CD14-positive monocyte (primary cell): ENCODE data around the gene LOX. TPM values are rescaled to one million over a fixed set of nuclear protein-coding genes. Genes with fewer than 3 reads are reported as not detected.

Source experiments
- DNase-seq, 3 donors: peaks; one replicate each; pipeline ENCODE4 v3.0.0-alpha.2; 2011 to 2022
- H2AFZ ChIP-seq: 2 replicates; pipeline ENCODE4 v1.6.0; 2012; ENCODE audit warnings: mild to moderate bottlenecking, low read depth, low read length, inconsistent platforms; ENCODE audit not compliant: insufficient read depth, poor library complexity, severe bottlenecking
- H3K27ac ChIP-seq, 2 donors: 1 replicate in 1 of 2; 2 replicates in 1 of 2; pipeline ENCODE4 v1.5.1; 2012 to 2013; ENCODE audit warnings: low read length in 2 of 2, control low read depth in 1 of 2, inconsistent platforms in 1 of 2, low read depth in 1 of 2, mild to moderate bottlenecking in 1 of 2
- H3K27me3 ChIP-seq, 2 donors: one replicate each; pipeline versions ENCODE4 v1.6.0 to v1.6.1; 2011 to 2013; ENCODE audit warnings: low read length in 2 of 2; ENCODE audit not compliant: control insufficient read depth in 2 of 2, insufficient read depth in 2 of 2
- H3K36me3 ChIP-seq, 2 donors: replicated peaks in 1 of 2; 1 replicate in 1 of 2; 2 replicates in 1 of 2; pipeline versions ENCODE4 v1.5.1 to v1.6.1; 2012 to 2013; ENCODE audit warnings: low read length in 2 of 2, control low read depth in 1 of 2, inconsistent platforms in 1 of 2, mild to moderate bottlenecking in 1 of 2; ENCODE audit not compliant: insufficient read depth in 2 of 2, control insufficient read depth in 1 of 2
- H3K4me1 ChIP-seq, 2 donors: 1 replicate in 1 of 2; 2 replicates in 1 of 2; pipeline versions ENCODE4 v1.5.1 to v1.6.1; 2012 to 2013; ENCODE audit warnings: low read length in 2 of 2, control low read depth in 1 of 2, inconsistent platforms in 1 of 2, mild to moderate bottlenecking in 1 of 2, moderate library complexity in 1 of 2; ENCODE audit not compliant: insufficient read depth in 2 of 2, control insufficient read depth in 1 of 2
- H3K4me2 ChIP-seq: replicated peaks from 2 replicates; pipeline ENCODE3; 2012; ENCODE audit warnings: low read length, moderate library complexity, mild to moderate bottlenecking; ENCODE audit not compliant: poor library complexity, severe bottlenecking; ENCODE audit errors: extremely low read depth
- H3K4me3 ChIP-seq, 3 experiments: fragments of 200-600 bp in 1 of 3; sonication (generic) in 1 of 3; replicated peaks in 1 of 3; 1 replicate in 2 of 3; 2 replicates in 1 of 3; pipeline ENCODE4 v1.5.1; 2011 to 2013; ENCODE audit warnings: low read length in 3 of 3, mild to moderate bottlenecking in 3 of 3, control low read depth in 2 of 3, low read depth in 2 of 3, inconsistent platforms in 1 of 3, moderate library complexity in 1 of 3
- H3K79me2 ChIP-seq: 2 replicates; pipeline ENCODE4 v1.6.0; 2012; ENCODE audit warnings: mild to moderate bottlenecking, control low read depth, inconsistent platforms, low read length, moderate library complexity; ENCODE audit not compliant: insufficient read depth
- H3K9ac ChIP-seq: 2 replicates; pipeline ENCODE4 v1.6.0; 2017; ENCODE audit warnings: low read length, mild to moderate bottlenecking; ENCODE audit not compliant: insufficient read depth, poor library complexity, severe bottlenecking
- H3K9me3 ChIP-seq, 2 donors: replicated peaks in 1 of 2; 1 replicate in 1 of 2; 2 replicates in 1 of 2; pipeline versions ENCODE4 v1.5.1 to v1.6.1; 2012 to 2013; ENCODE audit warnings: low read length in 2 of 2, control low read depth in 1 of 2; ENCODE audit not compliant: control insufficient read depth in 1 of 2, insufficient read depth in 1 of 2
- H4K20me1 ChIP-seq: 2 replicates; pipeline ENCODE4 v1.6.0; 2012; ENCODE audit warnings: mild to moderate bottlenecking, low read length, control low read depth, moderate library complexity; ENCODE audit not compliant: insufficient read depth
- H3K27ac Mint-ChIP-seq, 7 donors: one replicate each; pipeline ENCODE4 v1.8.0; 2020; ENCODE audit warnings: mild to moderate bottlenecking in 7 of 7, mixed read lengths in 7 of 7, moderate library complexity in 6 of 7, inconsistent platforms in 2 of 7
- H3K27me3 Mint-ChIP-seq, 3 donors: one replicate each; pipeline ENCODE4 v1.8.0; 2021 to 2022; ENCODE audit warnings: low read depth in 3 of 3, mild to moderate bottlenecking in 3 of 3, mixed read lengths in 3 of 3, moderate library complexity in 3 of 3, inconsistent platforms in 1 of 3
- H3K36me3 Mint-ChIP-seq, 2 donors: one replicate each; pipeline ENCODE4 v1.8.0; 2020; ENCODE audit warnings: mixed read lengths in 2 of 2, inconsistent platforms in 1 of 2, mild to moderate bottlenecking in 1 of 2
- H3K4me1 Mint-ChIP-seq: one replicate; pipeline ENCODE4 v1.8.0; 2020; ENCODE audit warnings: mild to moderate bottlenecking, mixed read lengths
- H3K4me3 Mint-ChIP-seq, 2 donors: one replicate each; pipeline ENCODE4 v1.8.0; 2020; ENCODE audit warnings: mild to moderate bottlenecking in 2 of 2, mixed read lengths in 2 of 2, moderate library complexity in 1 of 2
- H3K9me3 Mint-ChIP-seq, 7 donors: one replicate each; pipeline ENCODE4 v1.8.0; 2020 to 2022; ENCODE audit warnings: mixed read lengths in 7 of 7, mild to moderate bottlenecking in 6 of 7, moderate library complexity in 6 of 7, inconsistent platforms in 2 of 7
- CTCF ChIP-seq: fragments of 200-600 bp; IDR thresholded peaks from one replicate; pipeline ENCODE4 v1.8.0; 2022; ENCODE audit warnings: antibody characterized with exemption, mild to moderate bottlenecking
- WGBS: methylation state at CpG from one replicate; pipeline ENCODE4 v1.1.5; 2013; ENCODE audit warnings: missing lambda C conversion rate; ENCODE audit not compliant: insufficient coverage; 5-methylcytosine and 5-hydroxymethylcytosine counted together
- intact Hi-C, 2 donors: fragments of 100-400 bp; cut with micrococcal nuclease; formaldehyde crosslinking; loops; one replicate each; pipeline versions ENCODE4 v1.15.0 to v1.15.1; 2023
- polyA plus RNA-seq, 3 donors: library from polyadenylated mRNA; depleted of rRNA in 1 of 3; unstranded in 2 of 3; stranded (reverse) in 1 of 3; fragments of 300-500 nt in 2 of 3; fragments of >200 nt in 1 of 3; fragmentation: Illumina TruSeq in 2 of 3; gene quantifications; 1 replicate in 2 of 3; 2 replicates in 1 of 3; pipeline ENCODE4 v1.2.3, GENCODE V29; 2012 to 2021

LOX gene
- polyA plus RNA-seq, 3 donors, result not detected

- intact Hi-C loops, result no loop called here
- TF ChIP-seq CTCF, result no peak
- peaks cover 38 to 50% (median 41%) of the 10 kb centered on the region in 3 donors for H3K27me3 Mint-ChIP-seq
- no peak overlapping the region for H3K27ac ChIP-seq
- no peaks in the 10 kb centered on the region for H3K36me3 ChIP-seq
- peaks cover 17 to 23% of the 10 kb centered on the region in 2 donors for H3K4me1 ChIP-seq
- DNase-seq, result no peak
- no peak overlapping the region for H3K9ac ChIP-seq
- no peaks in the 10 kb centered on the region for H3K79me2 ChIP-seq
- no peak overlapping the region for H2AFZ ChIP-seq
- H3K27ac Mint-ChIP-seq, result no peak overlapping the region
- H3K9me3 ChIP-seq, result peaks cover 0 to 12% of the 10 kb centered on the region in 2 donors
- no peak overlapping the region for H3K4me3 ChIP-seq
- H3K36me3 Mint-ChIP-seq, result peaks cover 3 to 6% of the 10 kb centered on the region in 2 donors
- no peaks in the 10 kb centered on the region for H4K20me1 ChIP-seq
- peak overlapping the region in 1 of 2 donors; percentile 26 for H3K4me3 Mint-ChIP-seq
- H3K4me2 ChIP-seq, result no peak overlapping the region
- H3K4me1 Mint-ChIP-seq, result peaks cover 20% of the 10 kb centered on the region
- H3K27me3 ChIP-seq, result peaks cover 38 to 39% of the 10 kb centered on the region in 2 donors
- no CpG with 5 or more reads among the region's 2 CpGs for WGBS
- peaks cover 0 to 13% (median 6%) of the 10 kb centered on the region in 7 donors for H3K9me3 Mint-ChIP-seq
These were observed 2.0 kb downstream of the LOX start for GRCh38 chr5:122076050-122076461.

GRCh38 chr5:122073864-122074263 lies 4.2 kb downstream of the LOX start:
- Histone ChIP-seq H3K4me2 (no peak overlapping the region), H3K4me3 (no peak overlapping the region), H3K79me2 (no peaks in the 10 kb centered on the region), H3K27me3 (peaks cover 29 to 30% of the 10 kb centered on the region in 2 donors), H2AFZ (no peak overlapping the region), H3K27ac (no peak overlapping the region), H3K9me3 (peaks cover 0 to 12% of the 10 kb centered on the region in 2 donors), H4K20me1 (no peaks in the 10 kb centered on the region), H3K36me3 (no peaks in the 10 kb centered on the region), H3K9ac (no peak overlapping the region), H3K4me1 (peaks cover 17 to 23% of the 10 kb centered on the region in 2 donors)
- Mint-ChIP-seq H3K4me1 (peaks cover 20% of the 10 kb centered on the region), H3K27me3 (peaks cover 28 to 38% (median 28%) of the 10 kb centered on the region in 3 donors), H3K9me3 (peaks cover 0 to 13% (median 6%) of the 10 kb centered on the region in 7 donors), H3K27ac (no peak overlapping the region), H3K36me3 (peaks cover 3 to 6% of the 10 kb centered on the region in 2 donors), H3K4me3 (no peak overlapping the region)
- no peak for TF ChIP-seq CTCF
- intact Hi-C loops, result no loop called here
- DNase-seq, result no peak
- WGBS, result 73% methylated on average over 3 of the region's 3 CpGs
